Right forelimb (tissue), 1 donor: ENCODE data around the gene STAM2.
"Not testable (repeated sequence)": the region's sequence is repeated elsewhere in the genome, so short reads cannot be mapped to it uniquely, and the experiment has no call there.

Source experiments
- DNase-seq: peaks from one replicate; pipeline ENCODE4 v3.0.0-alpha.2; 2018

The STAM2 gene

DNA sequence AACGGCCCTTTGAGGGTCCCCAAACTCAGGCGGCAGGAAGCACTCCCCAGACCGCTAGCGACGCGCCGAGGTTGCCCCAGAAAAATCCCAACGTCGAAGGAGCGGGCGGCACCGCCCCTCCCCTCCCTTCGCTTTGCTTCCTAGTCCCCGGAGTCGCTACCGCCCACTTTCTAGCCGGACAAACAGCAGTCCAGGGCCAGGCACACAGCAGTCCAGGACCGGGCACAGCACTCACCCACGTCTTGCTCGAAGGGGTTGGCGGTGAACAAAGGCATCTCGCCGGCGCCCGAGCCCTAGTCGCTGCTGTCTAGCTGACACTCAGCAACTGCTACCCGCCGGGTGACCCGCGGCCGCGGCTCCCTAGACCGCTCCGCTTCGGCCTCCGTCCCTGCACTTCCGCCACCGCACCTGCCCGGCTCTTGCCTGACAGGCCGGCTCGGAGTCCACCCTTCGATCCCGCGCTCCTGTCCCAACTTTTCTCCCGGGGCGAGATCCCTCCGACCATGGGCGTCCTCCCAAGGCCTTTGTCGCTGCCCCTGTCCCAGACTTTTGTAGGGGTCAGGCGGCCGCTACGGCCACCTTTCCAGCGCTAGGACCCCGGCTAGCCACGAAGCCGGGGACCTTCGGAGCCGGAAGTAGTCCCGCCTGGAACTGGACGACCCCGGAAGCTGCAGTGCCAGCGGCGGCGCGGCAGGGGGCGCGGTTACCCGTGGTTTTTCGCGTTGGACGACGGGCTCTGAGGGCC is at the start of gene STAM2:
STAM2 (minus strand) TSS at position 396 of the 745 bp plus-strand sequence; CDS start at position 275, 121 bp downstream.
- DNase-seq, result peak; percentile 99

- peak; percentile 50 for DNase-seq
These were observed 48.4 kb upstream of the STAM2 start for GRCh38 chr2:152223977-152224376.

DNA sequence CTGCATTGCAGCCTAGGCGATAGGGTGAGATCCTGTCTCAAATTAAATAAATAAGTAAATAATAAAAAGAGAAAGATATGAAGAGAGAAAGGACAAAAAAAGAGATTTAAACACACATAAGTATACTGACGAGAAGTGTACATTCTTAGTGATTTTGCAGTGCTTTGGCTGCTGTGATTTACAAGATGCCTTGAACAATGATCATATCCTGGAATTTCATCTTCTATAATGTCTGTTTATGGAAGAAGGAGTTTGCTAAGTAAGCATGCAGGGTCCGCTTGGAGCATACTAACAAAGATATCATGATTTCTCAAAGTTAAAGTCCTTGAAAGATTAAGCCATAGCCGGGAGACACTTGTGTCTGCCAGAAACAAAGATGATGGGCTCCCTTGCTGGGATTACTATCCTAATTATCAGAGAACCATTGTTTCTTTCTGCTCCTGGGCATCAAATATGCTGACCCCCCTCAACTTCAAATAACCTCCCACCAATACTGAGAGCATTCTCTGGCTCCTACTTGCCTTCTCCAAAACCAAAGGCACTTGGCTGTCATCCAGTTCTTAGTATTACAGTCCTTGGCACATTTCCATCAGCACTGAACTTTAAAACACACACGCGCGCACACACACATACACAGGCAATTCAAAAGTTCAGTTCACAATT is 47.5 kb upstream of the STAM2 start:
- DNase-seq, result peak; percentile 66

- no peak for DNase-seq
These were observed 46.3 kb upstream of the STAM2 start for GRCh38 chr2:152221839-152222238.

DNA sequence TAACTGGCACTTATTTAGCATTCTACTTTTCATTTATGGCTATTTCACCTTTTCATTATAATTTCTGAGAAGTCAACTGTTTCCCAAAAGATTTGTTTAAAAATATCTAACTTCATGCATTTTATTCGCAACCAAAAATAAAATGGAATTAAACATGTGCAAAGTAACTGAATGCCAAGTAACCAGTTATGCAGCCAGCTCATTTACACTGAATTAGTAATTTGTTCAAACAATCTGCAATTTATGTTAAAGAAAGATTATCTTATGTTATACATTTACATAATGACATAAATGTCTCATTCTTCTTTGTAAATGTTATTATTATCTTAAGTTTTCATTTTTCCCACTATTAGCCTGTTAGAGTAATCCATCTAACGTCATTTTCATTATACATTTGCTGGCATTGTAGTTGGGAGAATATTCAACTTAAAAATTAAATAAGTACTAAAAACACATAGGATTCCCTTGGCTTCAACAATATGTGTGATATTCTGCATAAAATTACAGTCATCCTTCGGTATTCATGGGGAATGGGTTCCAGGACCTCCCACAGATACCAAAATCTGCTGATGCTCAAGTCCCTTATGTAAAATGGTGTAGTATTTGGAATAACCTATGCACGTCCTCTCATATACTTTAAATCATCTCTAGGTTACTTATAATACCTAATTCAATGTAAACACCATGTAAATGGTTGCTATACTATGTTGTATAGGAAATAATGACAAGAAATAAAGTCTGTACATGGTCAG is 43.7 kb upstream of the STAM2 start:
- DNase-seq, result no peak

- no peak for DNase-seq
These were observed 25.9 kb upstream of the STAM2 start for GRCh38 chr2:152201466-152201830.

GRCh38 chr2:152200565-152201465 is 25.3 kb upstream of the STAM2 start:
- DNase-seq, result peak; percentile 49

GRCh38 chr2:152200101-152200500 is 24.5 kb upstream of the STAM2 start:
- no peak for DNase-seq

DNA sequence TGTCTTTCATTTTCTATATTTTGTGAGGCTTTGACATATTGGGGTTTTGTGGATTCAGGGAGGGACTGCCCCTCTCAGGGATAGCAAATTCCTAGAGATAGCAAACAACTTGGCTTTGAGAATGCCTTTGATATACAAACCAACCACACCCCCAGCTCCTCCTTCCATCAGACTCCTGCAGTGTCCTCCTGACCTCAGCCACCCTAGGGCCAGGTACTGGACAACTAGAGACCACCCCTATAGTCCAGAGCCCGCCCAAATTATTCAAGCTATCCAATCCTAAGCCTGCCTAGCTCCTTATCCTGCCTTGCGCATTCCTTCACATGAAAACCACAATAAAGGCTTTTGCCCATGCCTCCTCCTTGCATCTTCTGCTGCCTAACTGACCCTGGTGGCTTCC is 22.9 kb upstream of the STAM2 start:
- no peak for DNase-seq

- not testable (repeated sequence) for DNase-seq
These were observed 22.1 kb upstream of the STAM2 start for GRCh38 chr2:152197508-152198284.

GRCh38 chr2:152189622-152190495 is 14.3 kb upstream of the STAM2 start:
- peak; percentile 50 for DNase-seq

DNA sequence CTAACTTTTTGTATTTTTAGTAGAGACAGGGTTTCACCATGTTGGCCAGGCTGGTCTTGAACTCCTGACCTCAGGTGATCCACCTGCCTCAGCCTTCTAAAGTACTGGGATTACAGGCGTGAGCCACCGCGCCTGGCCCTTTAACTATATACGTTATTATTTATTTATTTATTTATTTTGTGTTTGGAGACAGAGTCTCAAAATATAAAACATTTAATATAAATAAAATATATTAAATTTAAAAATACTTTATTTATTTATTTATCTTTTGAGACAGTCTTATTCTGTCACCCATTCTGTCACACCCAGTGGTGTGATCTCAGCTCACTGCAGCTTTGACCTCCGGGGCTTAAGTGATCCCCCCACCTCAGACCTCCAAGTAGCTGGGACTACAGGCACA is 11.2 kb upstream of the STAM2 start:
- DNase-seq, result not testable (repeated sequence)

GRCh38 chr2:152186262-152186661 is 10.7 kb upstream of the STAM2 start:
- DNase-seq, result no peak

- DNase-seq, result no peak
These were observed 8.0 kb upstream of the STAM2 start for GRCh38 chr2:152183401-152184073.

DNA sequence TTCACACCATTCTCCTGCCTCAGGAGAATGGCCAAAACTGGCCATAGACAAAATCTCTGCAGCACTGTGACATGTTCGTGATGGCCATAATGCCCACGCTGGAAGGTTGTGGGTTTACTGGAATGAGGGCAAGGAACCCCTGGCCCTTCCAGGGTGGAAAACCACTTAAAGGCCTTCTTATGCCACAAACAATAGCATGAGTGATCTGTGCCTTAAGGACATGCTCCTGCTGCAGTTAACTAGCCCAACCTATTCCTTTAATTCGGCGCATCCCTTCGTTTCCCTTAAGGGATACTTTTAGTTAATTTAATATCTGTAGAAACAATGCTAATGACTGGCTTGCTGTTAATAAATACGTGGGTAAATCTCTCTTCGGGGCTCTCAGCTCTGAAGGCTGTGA is 2.1 kb upstream of the STAM2 start:
- not testable (repeated sequence) for DNase-seq

DNA sequence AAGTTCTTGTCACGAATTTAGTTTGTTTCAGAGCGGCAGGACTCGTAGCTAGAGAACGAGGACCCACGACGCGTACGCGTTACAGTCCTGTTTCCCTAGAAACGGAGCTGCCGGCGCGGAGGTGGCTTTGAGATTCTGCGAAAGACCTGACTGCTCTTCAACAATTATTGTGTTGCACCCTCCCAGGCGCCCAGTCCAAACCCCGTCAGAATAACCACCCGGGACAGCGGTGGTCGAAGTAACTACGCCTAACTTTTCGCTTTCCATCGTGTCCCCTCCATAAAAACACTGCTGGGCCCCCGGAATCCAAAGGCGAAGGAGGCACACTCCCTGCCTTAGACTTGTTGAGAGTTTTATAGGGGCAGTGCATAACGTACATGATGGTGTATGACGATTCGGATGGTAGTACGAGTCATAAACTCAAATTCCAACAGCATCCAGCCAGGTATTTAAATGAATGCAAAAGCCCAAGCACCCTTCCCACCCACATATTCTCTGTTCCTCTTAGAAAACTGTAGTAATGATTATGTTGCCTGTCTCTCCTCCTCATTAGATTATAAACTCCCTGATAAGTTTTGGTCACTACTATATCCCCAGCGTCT is 651 bp upstream of the STAM2 start:
- DNase-seq, result no peak

DNA sequence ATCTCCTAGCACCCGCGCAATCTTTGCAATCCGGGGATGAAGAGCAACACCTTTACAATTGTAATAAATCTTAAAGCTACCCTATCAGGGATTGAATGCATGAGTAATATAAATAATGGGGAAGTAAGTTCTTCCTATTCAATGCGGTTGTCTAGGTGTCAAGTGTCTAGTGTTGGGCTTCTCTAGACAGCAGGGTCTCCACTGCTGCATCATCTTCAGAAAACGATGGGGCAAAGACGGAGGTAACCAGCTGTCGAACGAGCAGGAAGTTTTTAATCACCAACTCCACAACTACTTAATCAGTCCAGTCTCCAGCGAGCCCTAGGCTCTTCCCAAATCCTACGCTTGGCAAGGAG is 573 bp downstream of the STAM2 start:
- no peak for DNase-seq

DNA sequence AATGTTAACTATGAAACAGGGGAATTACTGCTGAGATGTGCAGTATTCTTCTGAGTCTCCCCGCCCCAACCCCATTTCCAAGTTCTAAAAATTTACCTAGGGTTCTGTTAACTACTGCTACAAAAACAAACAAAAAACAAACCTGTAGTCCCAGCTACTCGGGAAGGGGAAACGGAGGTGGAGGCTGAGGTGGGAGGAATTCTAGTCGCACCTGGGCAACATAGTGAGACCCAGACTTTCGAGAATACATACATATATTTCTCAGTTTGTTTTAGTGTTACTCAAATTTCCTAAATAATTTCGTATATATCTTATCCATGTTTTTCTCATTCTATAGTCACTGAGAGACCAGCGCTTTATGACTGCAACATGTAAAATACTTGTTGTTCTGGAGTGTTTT is 989 bp downstream of the STAM2 start:
- no peak for DNase-seq

GRCh38 chr2:152173831-152174230 is 1.7 kb downstream of the STAM2 start:
- DNase-seq, result no peak
